G401.6 (cell line): Measurements from ENCODE around the gene SRRM4.
"Not testable (repeated sequence)": the region's sequence is repeated elsewhere in the genome, so short reads cannot be mapped to it uniquely, and the experiment has no call there.

Experiments
- FAIRE-seq: peaks from 2 replicates; lab custom pipeline; 2012; peaks lifted over from hg19 to GRCh38; lab: Jason Lieb, UNC

The SRRM4 gene

DNA sequence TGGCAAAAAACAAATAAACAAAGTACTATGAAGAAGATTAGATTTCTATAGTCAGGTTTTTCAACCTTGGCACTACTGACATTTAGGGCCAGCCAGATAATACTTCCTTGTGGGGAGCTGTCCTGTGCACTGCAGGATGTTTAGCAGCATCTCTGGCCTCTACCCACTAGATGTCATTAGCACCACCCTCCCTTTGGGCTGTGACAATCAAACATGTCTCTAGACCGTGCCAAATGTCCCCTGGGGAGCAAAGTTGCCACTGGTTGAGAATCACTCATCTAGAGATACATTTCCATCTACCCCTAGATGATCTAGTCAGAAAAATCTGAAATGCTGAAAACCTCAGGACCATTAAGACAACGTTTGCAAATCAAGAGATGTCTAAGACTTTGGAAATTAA lies 29.9 kb downstream of the SRRM4 start:
- no peak for FAIRE-seq

DNA sequence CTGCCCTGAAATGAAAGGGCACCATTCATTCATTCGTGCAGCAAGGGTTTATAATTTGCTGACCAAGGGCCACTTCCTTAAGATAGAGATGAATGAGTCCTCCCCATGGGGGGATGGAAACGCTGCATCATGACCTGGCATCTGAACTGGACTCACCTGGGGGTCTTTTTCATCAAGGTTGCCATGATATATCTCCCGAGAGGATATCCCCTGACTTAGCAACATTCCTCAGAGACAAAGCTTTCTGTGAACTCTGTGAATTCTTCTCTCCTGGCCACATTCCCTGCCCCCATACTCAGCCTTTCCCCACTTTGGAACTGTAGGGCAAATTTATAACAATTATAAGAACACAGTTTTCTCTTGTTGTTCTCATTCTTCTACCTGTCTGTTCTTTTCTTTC lies 30.8 kb downstream of the SRRM4 start:
- no peak for FAIRE-seq

DNA sequence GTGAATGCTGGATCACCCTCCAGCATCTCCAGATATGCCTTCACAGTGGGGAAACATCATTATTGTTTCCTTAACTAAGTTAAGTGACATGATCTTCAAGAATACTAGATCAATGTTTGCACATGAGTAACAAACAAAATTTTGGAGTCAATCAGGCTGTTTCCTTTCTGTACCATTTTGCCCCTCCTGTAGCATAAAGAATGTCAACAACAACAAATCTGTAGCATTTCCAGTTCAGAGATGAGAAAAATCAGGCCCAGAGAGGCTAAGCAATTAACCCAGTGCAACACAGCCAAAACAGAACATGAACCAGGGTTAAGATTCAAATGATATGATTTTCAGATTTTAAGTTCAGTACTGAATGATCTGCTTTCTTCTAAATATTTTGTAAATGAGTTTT lies 31.7 kb downstream of the SRRM4 start:
- FAIRE-seq = no peak

DNA sequence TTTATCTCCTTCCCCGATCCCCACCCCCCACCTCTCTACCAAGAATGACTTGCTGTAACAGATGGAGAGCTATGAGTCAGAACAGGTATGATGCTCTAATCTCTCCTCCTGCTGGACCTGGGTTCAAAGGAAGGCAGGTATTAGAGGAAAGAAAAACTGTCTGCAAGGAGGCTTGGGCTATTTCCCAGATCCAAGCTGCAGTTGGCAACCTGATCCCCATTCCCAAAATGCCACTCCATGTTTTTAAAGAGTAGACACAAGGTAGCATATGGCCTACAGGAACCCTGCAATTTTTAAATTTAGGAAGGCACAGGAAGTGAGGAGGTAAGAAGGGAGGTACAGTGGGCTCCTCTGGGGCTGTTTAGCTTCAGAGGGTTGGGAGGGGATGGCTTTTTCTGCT lies 33.0 kb downstream of the SRRM4 start:
- no peak for FAIRE-seq

DNA sequence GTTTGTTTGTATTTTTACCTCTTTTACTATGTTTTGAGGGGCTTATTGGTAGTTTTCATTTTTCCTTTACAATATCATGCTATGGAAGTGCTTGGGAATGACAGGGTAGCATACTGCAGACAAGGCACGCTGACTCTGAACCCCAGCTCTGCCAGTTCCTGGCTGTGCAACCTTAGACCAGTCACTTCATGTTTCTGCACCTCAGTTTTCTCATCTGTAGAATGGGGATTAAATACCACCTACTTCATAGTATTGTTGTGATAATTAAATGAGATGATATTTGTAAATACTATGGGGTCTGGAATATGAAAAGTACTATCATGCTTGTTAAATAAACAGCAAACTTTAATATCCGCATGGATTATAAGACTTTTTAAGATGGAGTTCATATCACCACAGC lies 35.4 kb downstream of the SRRM4 start:
- no peak for FAIRE-seq

DNA sequence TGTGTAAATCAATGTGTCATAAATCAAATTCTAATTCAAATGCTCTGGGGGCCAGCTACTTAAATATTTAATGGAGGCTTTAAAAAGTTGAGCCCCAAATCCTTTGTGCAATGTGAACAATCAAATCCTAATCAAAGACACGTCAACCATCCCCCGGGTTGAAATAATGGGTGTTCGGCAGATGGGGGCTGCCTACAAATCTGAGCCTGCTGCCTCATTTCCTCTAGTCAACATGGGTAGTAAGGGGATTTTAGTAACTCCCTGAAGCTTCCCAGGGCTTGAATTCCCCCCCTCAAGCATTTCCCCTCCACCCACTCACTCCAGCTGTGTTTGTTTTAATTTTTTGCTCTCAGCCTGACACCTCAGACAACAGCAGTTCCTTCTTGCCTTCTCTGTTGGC lies 37.8 kb downstream of the SRRM4 start:
- no peak for FAIRE-seq

DNA sequence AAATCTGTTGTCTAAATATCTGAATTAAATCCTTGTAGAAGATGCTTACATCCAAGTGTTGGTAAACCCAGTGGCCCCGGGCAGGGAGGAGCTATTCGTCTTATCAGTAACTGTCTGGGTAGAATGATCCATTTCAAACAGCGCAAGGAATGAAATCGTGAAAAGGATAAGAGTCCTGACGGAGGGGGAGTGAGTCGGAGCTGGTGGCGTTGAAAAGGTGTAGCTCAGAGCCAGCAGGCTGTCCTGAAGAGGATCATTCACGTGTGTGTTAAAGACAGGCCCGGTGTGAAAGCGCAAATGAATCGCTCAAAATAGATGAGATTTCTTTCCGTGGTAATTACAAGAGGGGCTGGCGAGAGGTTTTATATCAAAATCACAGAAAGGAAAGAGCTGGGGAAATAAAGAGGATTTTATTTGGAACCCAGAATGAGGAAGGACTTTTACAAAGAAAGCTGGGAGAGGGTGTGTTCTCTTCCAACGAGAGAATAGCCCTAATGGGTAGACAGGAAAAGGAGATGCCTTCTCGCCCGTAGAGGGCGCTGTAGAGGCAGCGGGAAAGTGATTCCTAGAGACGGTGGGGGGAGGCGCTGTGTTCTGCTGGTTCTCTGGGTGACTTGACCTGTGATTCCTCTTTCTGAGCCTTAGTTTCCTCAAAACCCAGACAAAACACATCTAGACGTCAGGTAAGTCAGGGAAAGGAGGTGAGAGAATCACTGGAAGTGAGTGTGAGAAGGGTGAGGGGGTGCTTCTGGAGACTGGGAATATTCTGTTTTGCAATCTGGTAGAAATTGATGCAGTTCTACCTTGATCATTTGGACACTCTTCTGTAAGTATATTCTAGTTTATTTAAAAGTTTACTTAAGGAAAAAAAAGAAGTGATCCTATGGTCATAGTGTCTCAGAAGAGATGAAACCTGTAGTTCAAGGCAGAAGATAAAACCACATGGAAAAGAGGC lies 39.3 kb downstream of the SRRM4 start:
- FAIRE-seq = no peak

DNA sequence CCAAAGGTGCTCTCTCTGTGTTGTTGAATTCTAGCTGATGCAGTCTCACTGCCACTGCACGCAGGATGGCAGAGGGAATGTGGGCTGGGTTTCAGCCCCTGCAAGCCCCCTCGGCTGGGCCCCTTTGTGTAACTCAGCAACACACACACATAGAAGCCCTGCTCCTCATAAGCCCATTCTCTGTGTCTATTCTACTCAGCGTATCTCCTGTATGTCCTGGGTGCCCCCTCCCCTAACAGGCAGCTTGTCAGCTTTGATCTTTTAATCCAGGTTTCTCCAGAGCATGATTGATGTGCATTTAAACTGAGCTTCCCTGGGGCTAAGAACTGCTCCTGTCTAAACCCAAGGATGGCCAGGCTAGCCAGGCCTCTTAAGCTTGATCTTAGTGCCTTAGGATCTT lies 43.0 kb downstream of the SRRM4 start:
- FAIRE-seq = no peak

DNA sequence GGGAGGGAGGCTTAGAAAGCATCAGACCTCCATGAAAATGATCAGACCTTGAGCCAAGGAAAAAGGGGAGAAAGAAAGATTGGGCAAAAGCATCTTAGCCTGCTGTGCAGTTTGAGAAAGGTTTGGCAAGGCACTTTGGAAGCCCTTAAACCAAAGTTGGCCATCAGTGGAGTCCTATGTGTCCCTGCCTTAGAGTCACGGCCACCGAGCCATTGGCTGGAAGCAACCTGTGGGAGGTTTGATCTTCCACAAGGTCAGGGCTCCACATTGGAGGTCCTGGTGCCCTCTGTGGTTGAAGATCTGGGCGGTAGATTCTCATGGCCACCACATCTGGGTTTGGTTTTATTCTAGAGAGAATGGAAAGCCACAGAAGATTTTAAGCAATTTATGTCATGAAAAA lies 44.4 kb downstream of the SRRM4 start:
- FAIRE-seq = no peak

DNA sequence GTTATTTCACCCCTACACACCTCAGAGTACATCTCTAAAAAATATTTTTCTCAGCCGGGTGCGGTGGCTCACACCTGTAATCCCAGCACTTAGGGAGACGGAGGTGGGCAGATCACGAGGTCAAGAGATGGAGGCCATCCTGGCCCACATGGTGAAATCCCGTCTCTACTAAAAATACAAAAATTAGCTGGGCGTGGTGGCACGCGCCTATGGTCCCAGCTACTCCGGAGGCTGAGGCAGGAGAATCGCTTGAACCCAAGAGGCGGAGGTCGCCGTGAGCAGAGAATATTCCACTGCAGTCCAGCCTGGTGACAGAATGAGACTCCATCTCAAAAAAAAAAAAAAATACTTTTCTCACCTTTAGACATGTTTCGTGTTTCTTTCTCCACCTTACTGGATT lies 52.0 kb downstream of the SRRM4 start:
- FAIRE-seq = not testable (repeated sequence)

DNA sequence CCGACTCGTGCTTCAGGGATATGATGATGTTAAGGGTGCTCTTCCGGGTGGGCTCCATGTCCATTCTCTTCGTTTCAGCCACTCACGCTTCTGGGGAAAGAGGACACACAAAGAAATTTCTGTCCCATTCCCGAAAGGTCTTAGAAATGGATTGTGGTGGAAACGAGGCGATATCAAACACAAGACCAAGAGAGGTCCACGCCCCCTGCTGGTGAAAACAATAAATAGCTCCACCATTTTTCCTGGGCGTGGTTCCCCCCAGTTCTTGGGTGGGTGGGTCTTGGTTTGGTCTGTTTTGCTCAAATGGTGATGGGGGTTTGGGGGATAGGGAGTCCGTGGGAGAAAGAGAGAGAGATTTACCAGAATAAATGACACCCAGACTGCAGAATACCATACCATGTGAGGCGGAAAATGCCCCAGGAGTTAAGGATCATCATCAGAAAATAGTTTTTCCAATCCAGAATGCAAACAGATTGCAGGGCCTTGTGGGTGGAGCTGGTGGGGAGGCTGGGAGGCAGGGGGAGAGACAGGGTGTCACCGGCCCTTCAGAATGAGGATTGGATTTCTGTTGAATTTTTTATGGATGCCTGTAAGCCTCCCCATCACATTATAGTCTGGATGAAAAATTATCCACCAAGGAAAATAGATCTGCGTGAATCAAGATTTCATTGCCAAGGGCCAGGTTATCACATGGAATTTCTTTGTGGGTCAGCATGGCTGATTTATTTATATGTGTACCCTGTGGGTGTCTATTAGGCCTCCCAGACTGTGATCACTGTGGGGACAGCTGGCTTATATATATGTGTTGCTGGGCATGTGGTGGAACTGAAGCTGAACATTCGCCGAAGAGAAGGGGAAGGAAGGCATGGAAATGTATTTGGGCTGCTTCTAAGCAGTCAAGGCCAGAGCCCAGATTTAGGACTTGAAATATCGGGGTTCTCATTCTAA lies 55.8 kb downstream of the SRRM4 start:
- FAIRE-seq = no peak

DNA sequence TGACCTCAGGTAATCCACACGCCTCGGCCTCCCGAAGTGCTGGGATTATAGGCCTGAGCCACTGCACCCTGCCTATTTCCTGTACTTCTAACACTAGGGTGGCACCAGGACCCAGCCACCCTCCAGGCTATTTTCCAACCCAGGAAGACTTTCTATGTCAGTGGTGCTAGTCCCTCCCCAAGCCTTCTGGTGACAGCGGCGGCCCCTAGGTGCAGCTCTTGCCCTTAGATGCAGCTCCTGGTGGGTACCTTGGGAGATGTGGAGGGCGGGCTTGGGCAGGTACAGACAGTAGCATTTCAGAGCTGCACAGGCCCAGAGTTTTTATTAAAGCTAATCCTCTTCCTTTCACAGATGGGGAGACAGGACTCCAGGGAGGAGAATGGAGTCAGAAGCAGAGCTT lies 62.8 kb downstream of the SRRM4 start:
- no peak for FAIRE-seq

DNA sequence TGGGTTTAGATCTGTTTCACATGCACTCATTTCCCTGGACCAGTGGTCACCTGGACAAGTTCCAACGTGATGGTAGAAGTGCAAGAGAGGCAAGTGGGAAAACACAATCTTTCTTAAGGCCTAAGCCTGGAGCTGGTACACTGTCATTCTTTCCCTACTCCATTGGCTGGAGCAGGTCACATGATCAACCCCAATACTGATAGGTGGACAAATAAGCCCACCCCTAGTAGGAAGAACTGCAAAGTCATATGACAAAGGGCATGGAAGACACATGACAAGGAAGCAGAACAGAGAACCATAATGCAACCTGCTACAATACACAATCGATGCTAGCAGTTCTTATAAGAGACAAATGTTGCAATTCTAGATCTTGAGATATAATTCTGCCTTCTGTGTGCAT lies 66.3 kb downstream of the SRRM4 start:
- no peak for FAIRE-seq

DNA sequence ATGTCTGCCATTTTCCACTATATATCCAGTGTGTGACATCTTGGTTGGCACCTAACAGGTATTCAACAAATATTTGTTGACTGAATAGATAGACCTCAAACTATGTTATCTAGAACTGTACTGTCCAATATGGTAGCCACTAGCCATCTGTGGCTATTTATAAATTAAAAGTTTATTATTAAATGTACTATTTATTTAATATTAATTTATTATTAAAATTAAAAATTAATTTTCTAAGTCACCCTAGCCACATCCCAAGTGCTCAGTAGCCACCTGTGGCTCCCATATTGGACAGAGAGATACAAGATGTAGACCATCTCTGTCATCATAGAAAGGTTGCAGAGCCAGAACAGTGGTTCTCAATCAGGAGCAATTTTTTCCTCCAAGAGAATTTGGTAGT lies 69.3 kb downstream of the SRRM4 start:
- FAIRE-seq = no peak

DNA sequence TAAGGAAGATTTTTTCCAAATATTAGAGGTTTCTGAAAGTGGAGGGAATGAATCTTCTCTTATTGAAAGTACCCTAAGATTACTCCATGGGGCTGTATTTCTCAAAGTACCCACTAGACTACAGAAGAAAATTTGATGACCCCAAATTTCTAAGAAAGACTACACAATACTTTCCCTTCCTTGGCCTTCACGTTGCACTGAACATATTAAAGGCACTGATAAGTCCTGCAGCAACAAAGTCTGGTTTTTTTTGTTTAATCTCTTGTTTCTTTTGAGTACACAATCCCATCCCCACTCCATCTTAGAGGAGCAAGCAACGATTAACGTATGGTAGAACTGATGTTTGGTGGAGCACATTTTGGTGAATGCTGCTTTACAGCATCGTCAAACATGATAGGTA lies 70.1 kb downstream of the SRRM4 start:
- FAIRE-seq = no peak

DNA sequence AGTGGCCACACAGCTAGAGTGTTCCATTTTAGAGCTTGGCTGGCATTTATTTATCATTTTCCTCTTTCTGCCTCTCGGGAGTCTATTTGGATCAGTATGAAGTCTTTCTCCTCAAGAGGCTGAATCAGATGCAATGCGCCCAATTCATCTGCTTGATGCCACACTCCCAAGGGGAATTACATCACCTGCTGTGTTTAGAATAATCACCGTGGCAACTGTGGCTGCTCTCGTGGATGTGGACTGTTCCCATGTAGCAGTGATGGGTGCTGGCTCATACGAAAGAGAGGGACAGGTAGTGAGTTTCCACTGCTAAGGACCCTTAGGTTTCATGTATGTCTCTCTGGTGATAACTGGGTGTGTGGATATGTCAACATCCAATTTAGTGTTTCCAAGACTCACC lies 70.7 kb downstream of the SRRM4 start:
- FAIRE-seq = no peak

DNA sequence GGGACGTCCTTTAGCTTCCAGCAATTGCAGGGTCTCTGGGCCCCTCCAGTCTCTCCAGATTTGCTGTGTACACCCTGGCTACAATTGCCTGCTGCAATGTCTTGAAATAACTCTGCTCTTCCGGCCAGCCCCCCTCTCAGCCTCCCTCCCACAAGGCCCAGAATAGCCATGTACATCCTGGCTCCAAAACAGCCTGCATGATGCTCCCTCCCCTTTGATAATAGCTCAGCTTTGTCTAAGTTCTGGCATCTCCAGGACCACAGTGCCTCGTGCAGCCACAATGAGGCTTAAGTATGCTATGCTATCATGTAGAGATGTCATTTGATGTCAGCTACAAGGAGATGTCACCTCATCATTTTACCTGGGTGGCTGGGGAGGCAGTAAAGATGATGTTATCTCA lies 74.6 kb downstream of the SRRM4 start:
- FAIRE-seq = no peak

DNA sequence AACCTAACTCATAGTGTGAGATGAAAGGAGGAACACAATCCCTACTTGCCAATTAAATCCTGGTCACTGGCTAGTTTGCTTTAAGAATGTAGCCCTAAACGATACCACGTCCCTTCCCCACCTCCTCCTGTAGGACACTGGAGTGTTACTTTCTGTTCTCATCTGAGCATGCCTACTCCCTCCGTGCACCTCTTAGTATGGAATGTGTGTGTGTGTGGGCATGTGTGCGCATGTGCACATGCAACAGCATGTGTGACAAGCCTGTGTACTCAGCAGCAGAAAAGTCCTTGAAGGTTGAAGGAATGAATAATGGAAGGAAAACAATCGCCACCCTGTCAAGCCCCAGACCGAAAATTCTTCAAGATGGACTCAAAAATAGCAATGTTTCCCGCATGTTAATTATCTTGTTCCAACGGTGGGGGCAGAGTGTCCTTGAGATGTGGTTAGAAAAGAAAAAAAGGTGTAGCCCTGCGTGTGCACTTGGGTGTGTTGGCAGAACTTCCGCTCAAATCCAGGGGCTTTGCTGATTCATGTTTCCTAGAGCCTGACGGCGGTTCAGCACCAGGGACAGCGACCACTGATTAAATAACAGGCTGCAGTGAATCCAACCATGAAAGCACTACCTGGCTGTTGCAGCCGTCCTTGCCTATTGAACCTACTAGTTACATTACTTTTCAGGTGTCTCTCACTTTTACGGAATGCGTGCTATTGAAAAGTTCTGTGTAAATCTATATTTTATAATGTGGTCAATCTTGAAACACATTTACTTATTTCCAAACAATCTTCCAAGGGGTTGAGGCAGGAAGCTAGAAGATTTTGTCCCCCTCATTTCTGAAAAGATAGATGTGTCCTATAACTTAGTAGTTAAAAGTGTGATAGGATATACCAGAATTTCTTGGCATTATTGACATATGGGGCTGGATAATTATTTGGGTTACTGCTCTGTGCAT lies 79.8 kb downstream of the SRRM4 start:
- no peak for FAIRE-seq

DNA sequence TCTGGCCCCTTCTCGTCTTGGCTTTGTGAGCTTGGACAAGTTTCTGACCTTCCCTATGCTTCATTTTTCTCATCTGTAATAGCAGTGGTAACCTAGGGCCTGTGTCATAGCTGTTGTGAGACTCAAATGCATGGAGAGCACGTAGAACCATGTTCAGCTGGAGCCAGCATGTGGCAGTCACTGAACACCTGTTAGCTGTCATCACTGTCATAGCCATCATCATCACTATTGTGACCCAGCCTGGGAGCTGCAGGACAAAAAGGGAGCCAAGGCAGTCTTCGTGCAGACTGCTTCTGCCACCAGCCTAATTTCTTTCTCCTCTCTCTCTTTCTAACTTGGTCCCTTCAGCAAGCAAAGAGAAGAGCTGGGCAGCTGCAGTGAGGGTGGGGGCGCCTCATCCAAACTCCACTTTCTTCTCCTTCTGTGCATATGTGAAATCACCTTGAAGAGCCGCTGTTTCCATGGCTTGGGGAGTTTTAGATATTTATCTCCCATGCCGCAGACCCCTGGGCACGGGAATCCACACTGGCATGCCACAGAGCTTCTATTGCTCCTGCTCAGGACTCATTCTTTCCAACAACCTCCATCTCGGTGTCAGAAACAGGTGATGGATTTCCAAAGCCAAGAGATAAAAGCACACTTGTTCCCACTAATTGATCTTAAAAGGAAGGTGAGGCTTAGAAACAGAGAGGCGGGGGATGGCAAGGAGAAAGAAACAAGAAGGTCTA lies 87.0 kb downstream of the SRRM4 start:
- no peak for FAIRE-seq

DNA sequence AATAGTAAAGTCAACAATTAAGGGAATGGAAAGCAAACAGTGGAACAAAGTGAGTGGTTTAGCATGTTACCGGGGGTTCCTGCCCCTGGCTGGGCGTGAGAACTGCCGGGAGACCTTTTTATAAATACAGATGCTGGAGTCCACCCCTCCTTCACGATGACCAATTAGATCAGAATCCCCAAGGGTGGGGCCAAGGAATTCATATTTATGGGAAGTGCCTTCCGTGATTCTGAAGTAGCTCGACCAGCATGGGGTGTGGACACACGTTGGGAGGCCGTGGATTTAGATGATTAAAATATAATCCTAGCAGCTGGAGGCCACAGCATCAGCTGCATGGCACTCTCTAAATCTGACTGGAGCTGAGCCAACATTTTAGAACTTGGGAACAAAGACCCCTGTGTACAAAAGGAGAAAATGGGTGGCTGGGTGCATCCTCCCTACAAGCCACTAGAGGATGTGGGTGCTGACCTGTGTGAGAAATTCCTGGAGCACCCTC lies 87.9 kb downstream of the SRRM4 start:
- no peak for FAIRE-seq

DNA sequence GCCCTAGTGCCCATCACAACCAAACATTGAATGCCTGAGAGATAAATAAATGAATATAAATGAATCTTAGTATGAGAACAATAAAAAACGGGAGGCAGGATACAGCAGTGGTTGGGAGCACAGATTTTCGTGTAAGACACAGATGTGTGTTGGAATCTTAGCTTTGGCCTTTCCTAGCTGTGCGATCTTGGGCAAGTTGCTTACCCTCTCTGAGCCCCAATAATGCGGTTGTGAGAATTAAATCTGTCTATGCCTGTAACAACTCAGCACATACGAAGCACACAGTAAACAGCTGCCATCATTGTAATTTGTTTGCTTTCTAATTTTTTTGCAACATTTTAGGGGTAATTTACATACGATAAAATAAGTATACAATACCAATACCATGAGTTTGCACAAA lies 89.8 kb downstream of the SRRM4 start:
- no peak for FAIRE-seq
